ENCODE data around the gene RAPGEF1.

Gene RAPGEF1

DNA sequence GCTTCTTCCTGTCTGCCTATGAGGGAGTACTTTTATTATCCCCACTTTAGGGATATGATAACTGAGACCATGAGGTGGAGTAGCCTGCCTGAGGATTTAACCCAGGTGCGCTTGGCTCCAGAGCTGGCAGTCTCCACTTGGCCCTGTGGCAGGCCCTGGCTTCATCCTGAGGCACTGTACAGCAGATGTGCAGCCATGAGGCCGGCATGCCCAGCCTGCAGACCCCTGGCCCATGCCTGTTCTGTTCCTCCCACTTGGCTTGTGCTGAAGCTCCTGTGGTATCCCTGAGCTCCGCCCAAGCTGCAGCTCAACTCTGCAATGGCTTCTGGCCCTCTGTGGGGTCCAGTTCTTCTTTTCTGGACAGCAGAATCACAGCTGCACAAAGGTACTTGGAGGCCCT, 31.8 kb upstream of the RAPGEF1 start:
- TF ChIP-seq SIN3A (IDR thresholded peaks at IDR 0.05; ENCODE audit: borderline replicate concordance, insufficient read depth, low read length) (no peak), REST (IDR thresholded peaks at IDR 0.05; ENCODE audit: insufficient read depth in 1 of 2, low read depth in 2 of 2, low read length in 2 of 2) (no peak), FOXP2 (optimal IDR thresholded peaks at IDR 0.05; ENCODE audit: borderline replicate concordance, extremely low read depth, extremely low read length, insufficient read depth) (no peak), POLR2AphosphoS5 (IDR thresholded peaks at IDR 0.05; ENCODE audit: low read depth, low read length) (no peak), TAF1 (IDR thresholded peaks at IDR 0.05; ENCODE audit: borderline replicate concordance, insufficient read depth, low read length) (no peak)

- no peak for TF ChIP-seq POLR2AphosphoS5 (IDR thresholded peaks at IDR 0.05; ENCODE audit: low read depth, low read length)
- no peak for TF ChIP-seq REST (IDR thresholded peaks at IDR 0.05; ENCODE audit: insufficient read depth in 1 of 2, low read depth in 2 of 2, low read length in 2 of 2)
- TF ChIP-seq SIN3A (IDR thresholded peaks at IDR 0.05; ENCODE audit: borderline replicate concordance, insufficient read depth, low read length) = no peak
- no peak for TF ChIP-seq TAF1 (IDR thresholded peaks at IDR 0.05; ENCODE audit: borderline replicate concordance, insufficient read depth, low read length)
- TF ChIP-seq FOXP2 (optimal IDR thresholded peaks at IDR 0.05; ENCODE audit: borderline replicate concordance, extremely low read depth, extremely low read length, insufficient read depth) = no peak
Measured at GRCh38 chr9:131769361-131769760, 29.5 kb upstream of the RAPGEF1 start.

- TF ChIP-seq FOXP2 (optimal IDR thresholded peaks at IDR 0.05; ENCODE audit: borderline replicate concordance, extremely low read depth, extremely low read length, insufficient read depth) (no peak), REST (IDR thresholded peaks at IDR 0.05; ENCODE audit: insufficient read depth in 1 of 2, low read depth in 2 of 2, low read length in 2 of 2) (no peak), TAF1 (IDR thresholded peaks at IDR 0.05; ENCODE audit: borderline replicate concordance, insufficient read depth, low read length) (no peak), POLR2AphosphoS5 (IDR thresholded peaks at IDR 0.05; ENCODE audit: low read depth, low read length) (no peak), SIN3A (IDR thresholded peaks at IDR 0.05; ENCODE audit: borderline replicate concordance, insufficient read depth, low read length) (no peak)
Measured at GRCh38 chr9:131764568-131764967, 24.7 kb upstream of the RAPGEF1 start.

DNA sequence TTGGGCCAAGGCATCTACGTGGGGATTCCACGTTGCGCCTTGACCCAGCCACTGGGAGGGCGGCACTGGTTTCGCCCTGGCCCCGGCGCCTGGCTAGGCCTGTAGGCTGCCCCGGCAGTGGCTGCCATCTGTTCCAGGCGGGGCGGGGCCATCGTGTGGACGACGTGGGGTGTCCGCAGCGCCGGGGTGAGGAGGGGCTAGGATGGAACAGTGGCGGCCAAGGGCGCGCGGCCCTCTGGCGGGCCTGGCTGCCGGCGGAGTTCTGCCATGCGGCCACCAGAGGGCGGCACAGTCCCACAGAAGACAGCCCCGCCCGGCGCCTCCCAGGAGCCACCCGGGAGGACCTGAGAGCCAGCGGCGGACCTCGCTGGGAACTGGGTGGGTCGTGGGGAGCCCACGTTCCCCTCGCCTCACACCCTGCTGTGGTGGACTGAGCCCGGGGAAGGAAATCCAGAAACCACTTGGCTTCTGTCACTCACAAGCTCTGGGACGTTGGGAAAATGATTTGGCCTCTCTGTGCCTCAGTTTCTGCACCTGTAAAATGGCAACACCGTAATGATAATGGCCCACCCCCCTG, 22.6 kb upstream of the RAPGEF1 start:
- TF ChIP-seq REST (IDR thresholded peaks at IDR 0.05; ENCODE audit: insufficient read depth in 1 of 2, low read depth in 2 of 2, low read length in 2 of 2) (no peak), POLR2AphosphoS5 (IDR thresholded peaks at IDR 0.05; ENCODE audit: low read depth, low read length) (no peak), SIN3A (IDR thresholded peaks at IDR 0.05; ENCODE audit: borderline replicate concordance, insufficient read depth, low read length) (no peak), TAF1 (IDR thresholded peaks at IDR 0.05; ENCODE audit: borderline replicate concordance, insufficient read depth, low read length) (no peak), FOXP2 (optimal IDR thresholded peaks at IDR 0.05; ENCODE audit: borderline replicate concordance, extremely low read depth, extremely low read length, insufficient read depth) (no peak)
